ENCODE measurements around the gene LTBR.

The LTBR gene

GRCh38 chr12:6360578-6361490, 23.1 kb upstream of the LTBR start:
- no peak for DNase-seq

DNA sequence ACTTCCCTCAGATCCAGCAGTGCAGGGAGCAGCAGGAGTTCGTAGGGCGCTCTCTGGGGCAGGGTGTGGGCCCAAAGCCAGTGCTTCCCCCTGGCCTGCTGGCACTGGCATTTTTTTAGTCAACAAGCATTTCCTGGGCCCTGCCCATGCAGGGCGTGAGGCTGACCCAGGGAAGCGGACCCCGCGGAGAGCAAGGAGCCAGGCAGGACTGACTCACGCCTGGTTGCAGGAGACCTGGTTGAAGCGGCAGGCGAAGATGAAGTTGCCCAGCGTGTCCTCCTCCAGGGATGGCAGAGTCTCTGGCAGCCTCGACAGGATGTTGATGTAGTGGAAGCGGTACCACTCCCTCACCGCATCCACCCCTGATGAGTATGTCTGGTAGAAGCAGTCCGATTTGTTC, 22.1 kb upstream of the LTBR start:
- DNase-seq, result no peak

More at GRCh38 chr12:6360578-6361490, 23.1 kb upstream of the LTBR start:
- Histone ChIP-seq H3K36me3 (ENCODE audit: control insufficient read depth, insufficient read depth, low read length) (no peaks in the 10 kb centered on the region), H3K27ac (ENCODE audit: insufficient read depth, low read length, poor library complexity, severe bottlenecking) (no peak overlapping the region), H3K27me3 (replicated peaks; ENCODE audit: control insufficient read depth, insufficient read depth, low read length, poor library complexity, severe bottlenecking) (no peaks in the 10 kb centered on the region), H3K4me1 (ENCODE audit: control insufficient read depth, insufficient read depth, low read length, poor library complexity, severe bottlenecking) (peaks cover 12% of the 10 kb centered on the region), H3K4me3 (ENCODE audit: insufficient read depth, low read depth, low read length, poor library complexity, severe bottlenecking) (no peak overlapping the region), H3K9me3 (ENCODE audit: control insufficient read depth, low read length) (no peaks in the 10 kb centered on the region)

GRCh38 chr12:6362403-6362802, 21.6 kb upstream of the LTBR start:
- Histone ChIP-seq H3K27ac (ENCODE audit: insufficient read depth, low read length, poor library complexity, severe bottlenecking) (no peak overlapping the region), H3K9me3 (ENCODE audit: control insufficient read depth, low read length) (no peaks in the 10 kb centered on the region), H3K4me1 (ENCODE audit: control insufficient read depth, insufficient read depth, low read length, poor library complexity, severe bottlenecking) (peaks cover 12% of the 10 kb centered on the region), H3K27me3 (replicated peaks; ENCODE audit: control insufficient read depth, insufficient read depth, low read length, poor library complexity, severe bottlenecking) (no peaks in the 10 kb centered on the region), H3K4me3 (ENCODE audit: insufficient read depth, low read depth, low read length, poor library complexity, severe bottlenecking) (no peak overlapping the region), H3K36me3 (ENCODE audit: control insufficient read depth, insufficient read depth, low read length) (no peaks in the 10 kb centered on the region)
- no peak for DNase-seq

More for the DNA sequence above, 22.1 kb upstream of the LTBR start:
- no peak overlapping the region for H3K27ac ChIP-seq (ENCODE audit: insufficient read depth, low read length, poor library complexity, severe bottlenecking)
- no peaks in the 10 kb centered on the region for H3K27me3 ChIP-seq (replicated peaks; ENCODE audit: control insufficient read depth, insufficient read depth, low read length, poor library complexity, severe bottlenecking)
- no peak overlapping the region for H3K4me3 ChIP-seq (ENCODE audit: insufficient read depth, low read depth, low read length, poor library complexity, severe bottlenecking)
- peaks cover 12% of the 10 kb centered on the region for H3K4me1 ChIP-seq (ENCODE audit: control insufficient read depth, insufficient read depth, low read length, poor library complexity, severe bottlenecking)
- H3K36me3 ChIP-seq (ENCODE audit: control insufficient read depth, insufficient read depth, low read length), result no peaks in the 10 kb centered on the region
- no peaks in the 10 kb centered on the region for H3K9me3 ChIP-seq (ENCODE audit: control insufficient read depth, low read length)

GRCh38 chr12:6363010-6363329, 21.0 kb upstream of the LTBR start:
- peak overlapping the region; percentile 80 for H3K4me3 ChIP-seq (ENCODE audit: insufficient read depth, low read depth, low read length, poor library complexity, severe bottlenecking)
- no peaks in the 10 kb centered on the region for H3K9me3 ChIP-seq (ENCODE audit: control insufficient read depth, low read length)
- no peaks in the 10 kb centered on the region for H3K27me3 ChIP-seq (replicated peaks; ENCODE audit: control insufficient read depth, insufficient read depth, low read length, poor library complexity, severe bottlenecking)
- DNase-seq, result no peak
- H3K36me3 ChIP-seq (ENCODE audit: control insufficient read depth, insufficient read depth, low read length), result no peaks in the 10 kb centered on the region
- H3K4me1 ChIP-seq (ENCODE audit: control insufficient read depth, insufficient read depth, low read length, poor library complexity, severe bottlenecking), result peaks cover 16% of the 10 kb centered on the region
- peak overlapping the region; percentile 75 for H3K27ac ChIP-seq (ENCODE audit: insufficient read depth, low read length, poor library complexity, severe bottlenecking)

DNA sequence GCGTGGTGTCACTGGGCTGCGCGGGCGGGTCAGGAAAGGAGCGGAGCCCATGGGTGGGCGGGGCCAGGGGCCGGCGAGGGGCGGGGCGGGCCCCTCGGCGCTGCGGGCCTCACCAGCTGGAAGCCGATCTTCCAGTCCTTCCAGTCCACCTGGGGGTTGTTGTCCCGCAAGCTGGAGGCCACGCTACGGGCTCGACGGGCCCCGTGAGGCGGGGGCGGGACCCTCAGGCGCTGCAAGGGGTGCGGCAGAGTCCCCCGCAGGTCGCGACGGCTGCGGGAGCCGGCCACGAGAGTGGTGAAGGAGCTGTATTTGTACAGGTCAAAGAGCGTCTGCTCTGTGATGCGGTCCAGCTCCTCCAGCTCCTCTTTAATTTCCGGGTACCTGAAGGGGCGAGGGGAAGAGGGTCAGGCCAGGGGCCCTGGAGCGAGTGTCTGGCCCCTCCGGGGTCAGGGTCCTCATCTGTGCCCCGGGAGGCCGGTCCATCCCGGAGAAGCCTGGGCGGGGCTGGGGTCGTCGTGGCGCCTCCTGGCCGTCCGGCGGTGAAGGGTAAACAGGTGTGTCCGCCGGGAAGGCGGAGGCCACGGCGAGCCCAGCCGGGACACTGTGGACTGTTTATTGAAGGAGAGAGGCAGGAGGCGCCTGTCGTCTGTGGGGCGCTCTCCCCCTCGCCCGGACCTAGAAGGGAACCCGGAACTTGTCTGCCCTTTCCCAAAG, 20.5 kb upstream of the LTBR start:
- peak; percentile 49 to 62 (median 53) for DNase-seq
- Histone ChIP-seq H3K27ac (ENCODE audit: insufficient read depth, low read length, poor library complexity, severe bottlenecking) (peak overlapping the region; percentile 75), H3K9me3 (ENCODE audit: control insufficient read depth, low read length) (no peaks in the 10 kb centered on the region), H3K4me3 (ENCODE audit: insufficient read depth, low read depth, low read length, poor library complexity, severe bottlenecking) (peak overlapping the region; percentile 80), H3K36me3 (ENCODE audit: control insufficient read depth, insufficient read depth, low read length) (no peaks in the 10 kb centered on the region), H3K27me3 (replicated peaks; ENCODE audit: control insufficient read depth, insufficient read depth, low read length, poor library complexity, severe bottlenecking) (no peaks in the 10 kb centered on the region), H3K4me1 (ENCODE audit: control insufficient read depth, insufficient read depth, low read length, poor library complexity, severe bottlenecking) (peaks cover 16% of the 10 kb centered on the region)

GRCh38 chr12:6364044-6364374, 20.0 kb upstream of the LTBR start:
- no peak for DNase-seq
- H3K4me3 ChIP-seq (ENCODE audit: insufficient read depth, low read depth, low read length, poor library complexity, severe bottlenecking), result peak overlapping the region; percentile 80
- no peaks in the 10 kb centered on the region for H3K27me3 ChIP-seq (replicated peaks; ENCODE audit: control insufficient read depth, insufficient read depth, low read length, poor library complexity, severe bottlenecking)
- H3K27ac ChIP-seq (ENCODE audit: insufficient read depth, low read length, poor library complexity, severe bottlenecking), result peak overlapping the region; percentile 75
- no peaks in the 10 kb centered on the region for H3K36me3 ChIP-seq (ENCODE audit: control insufficient read depth, insufficient read depth, low read length)
- peaks cover 16% of the 10 kb centered on the region for H3K4me1 ChIP-seq (ENCODE audit: control insufficient read depth, insufficient read depth, low read length, poor library complexity, severe bottlenecking)
- no peaks in the 10 kb centered on the region for H3K9me3 ChIP-seq (ENCODE audit: control insufficient read depth, low read length)

DNA sequence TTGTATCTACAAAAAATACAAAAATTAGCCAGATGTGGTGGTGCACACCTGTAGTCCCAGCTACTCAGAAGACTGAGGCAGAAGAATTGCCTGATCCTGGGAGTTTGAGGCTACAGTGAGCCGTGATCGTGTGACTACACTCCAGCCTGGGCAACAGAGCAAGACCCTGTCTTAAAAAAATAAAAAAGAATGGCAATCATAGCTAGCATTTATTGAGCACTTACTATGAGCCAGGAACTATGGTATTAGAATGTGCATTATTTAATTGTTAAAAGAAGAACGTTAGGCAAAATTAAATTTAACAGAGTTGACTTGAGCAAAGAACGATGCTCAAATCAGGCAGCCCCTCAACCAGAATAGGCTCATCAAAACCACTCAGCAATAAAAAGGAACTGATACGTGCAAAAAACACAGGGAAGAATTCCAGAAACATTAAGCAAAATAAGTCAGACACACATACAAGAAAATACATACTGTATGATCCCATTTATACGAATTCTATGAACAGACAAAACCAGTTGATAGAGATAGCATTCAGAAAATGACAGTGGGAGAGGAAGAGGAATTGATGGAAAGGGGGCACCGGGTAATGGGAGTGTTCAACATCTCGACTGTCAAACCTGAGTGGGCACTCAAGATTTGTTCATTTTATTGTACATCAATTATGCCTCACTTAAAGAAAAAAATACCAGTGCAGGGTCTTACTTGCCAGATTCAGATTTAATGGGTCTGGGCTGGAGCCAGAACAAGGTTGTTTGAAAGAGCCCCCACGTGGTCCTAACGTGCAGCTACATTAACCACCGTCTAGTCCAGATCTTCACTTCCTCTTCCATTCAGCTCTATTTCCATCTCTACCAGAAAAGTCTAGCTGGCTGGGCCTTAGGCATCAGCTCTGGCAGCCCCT, 16.6 kb upstream of the LTBR start:
- H3K36me3 ChIP-seq (ENCODE audit: control insufficient read depth, insufficient read depth, low read length), result no peaks in the 10 kb centered on the region
- H3K4me1 ChIP-seq (ENCODE audit: control insufficient read depth, insufficient read depth, low read length, poor library complexity, severe bottlenecking), result peaks cover 12% of the 10 kb centered on the region
- no peaks in the 10 kb centered on the region for H3K27me3 ChIP-seq (replicated peaks; ENCODE audit: control insufficient read depth, insufficient read depth, low read length, poor library complexity, severe bottlenecking)
- H3K4me3 ChIP-seq (ENCODE audit: insufficient read depth, low read depth, low read length, poor library complexity, severe bottlenecking), result no peak overlapping the region
- no peaks in the 10 kb centered on the region for H3K9me3 ChIP-seq (ENCODE audit: control insufficient read depth, low read length)
- no peak overlapping the region for H3K27ac ChIP-seq (ENCODE audit: insufficient read depth, low read length, poor library complexity, severe bottlenecking)
- no peak for DNase-seq

DNA sequence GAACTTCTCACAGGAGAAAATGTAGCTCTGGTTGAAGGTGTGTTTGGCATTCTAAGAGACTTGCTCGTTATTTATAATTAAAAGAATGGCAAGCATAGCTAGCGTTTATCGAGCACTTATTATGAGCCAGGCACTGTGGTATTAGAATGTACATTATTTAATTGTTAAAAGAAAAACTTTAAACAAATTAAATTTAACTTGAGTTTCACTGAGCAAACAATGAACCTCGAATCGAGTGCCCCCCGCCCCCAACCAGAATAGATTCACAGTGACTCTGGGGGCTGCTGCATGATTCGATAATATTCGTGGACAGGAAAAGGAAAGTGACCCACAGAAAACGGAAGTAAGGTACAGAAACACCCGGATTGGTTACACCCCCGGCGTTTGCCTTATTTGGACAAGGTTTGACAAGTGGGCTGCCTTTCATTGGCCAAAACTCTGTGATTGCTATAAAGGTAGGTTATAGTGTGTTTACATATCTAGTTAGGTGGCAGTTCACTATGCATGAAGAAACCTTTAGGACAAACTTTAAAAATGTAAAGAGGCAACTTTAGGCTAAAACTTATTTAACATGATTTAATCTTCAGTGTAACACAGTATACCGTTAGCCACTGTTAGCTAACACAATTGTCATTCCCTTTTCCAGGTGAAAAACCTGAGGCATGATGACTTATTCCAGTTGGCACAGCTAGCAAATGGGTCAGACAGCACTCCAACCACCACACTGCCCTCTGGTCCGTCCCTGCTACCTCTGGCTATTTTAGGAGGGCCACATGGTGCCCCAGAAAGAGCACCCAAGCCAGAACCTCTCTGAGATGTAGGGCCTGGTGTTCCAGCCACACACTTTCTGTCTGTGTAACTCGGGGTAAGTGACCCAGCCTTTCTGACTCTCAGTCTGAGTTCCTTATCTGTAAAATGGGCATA, 15.7 kb upstream of the LTBR start:
- no peak overlapping the region for H3K27ac ChIP-seq (ENCODE audit: insufficient read depth, low read length, poor library complexity, severe bottlenecking)

DNA sequence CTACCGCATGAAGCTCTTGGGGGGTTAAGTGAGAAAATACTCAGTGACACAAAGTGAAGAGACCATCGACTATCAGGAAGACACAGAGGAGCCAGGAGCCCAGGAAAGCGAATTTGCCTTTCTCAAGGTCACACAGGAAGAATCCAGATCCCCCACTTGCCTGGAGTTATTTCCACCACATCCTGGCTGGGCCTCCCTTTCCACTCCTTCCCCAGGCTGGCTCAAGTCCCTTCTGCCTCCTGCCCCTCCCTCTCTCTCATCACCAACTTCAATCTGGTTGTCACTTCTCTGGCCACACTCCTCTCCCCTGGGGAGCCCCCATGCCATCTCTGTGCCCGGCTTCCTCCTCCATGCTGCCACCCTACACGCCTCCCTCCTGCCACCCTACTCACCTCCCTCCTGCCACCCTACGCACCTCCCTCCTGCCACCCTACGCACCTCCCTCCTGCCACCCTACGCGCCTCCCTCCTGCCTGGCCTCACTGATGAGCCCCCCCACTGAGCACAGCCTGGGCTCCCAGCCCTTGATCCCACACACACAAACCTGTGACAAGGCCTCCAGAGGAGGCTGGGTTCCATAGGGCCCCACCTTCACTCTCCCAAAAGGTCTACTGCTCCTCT, 14.9 kb upstream of the LTBR start:
- Histone ChIP-seq H3K4me1 (ENCODE audit: control insufficient read depth, insufficient read depth, low read length, poor library complexity, severe bottlenecking) (peaks cover 7% of the 10 kb centered on the region), H3K36me3 (ENCODE audit: control insufficient read depth, insufficient read depth, low read length) (no peaks in the 10 kb centered on the region), H3K4me3 (ENCODE audit: insufficient read depth, low read depth, low read length, poor library complexity, severe bottlenecking) (no peak overlapping the region), H3K27me3 (replicated peaks; ENCODE audit: control insufficient read depth, insufficient read depth, low read length, poor library complexity, severe bottlenecking) (no peaks in the 10 kb centered on the region), H3K9me3 (ENCODE audit: control insufficient read depth, low read length) (no peaks in the 10 kb centered on the region), H3K27ac (ENCODE audit: insufficient read depth, low read length, poor library complexity, severe bottlenecking) (no peak overlapping the region)
- no peak for DNase-seq

More for the DNA sequence above, 15.7 kb upstream of the LTBR start:
- Histone ChIP-seq H3K9me3 (ENCODE audit: control insufficient read depth, low read length) (no peaks in the 10 kb centered on the region), H3K36me3 (ENCODE audit: control insufficient read depth, insufficient read depth, low read length) (no peaks in the 10 kb centered on the region), H3K4me3 (ENCODE audit: insufficient read depth, low read depth, low read length, poor library complexity, severe bottlenecking) (no peak overlapping the region), H3K4me1 (ENCODE audit: control insufficient read depth, insufficient read depth, low read length, poor library complexity, severe bottlenecking) (peaks cover 12% of the 10 kb centered on the region), H3K27me3 (replicated peaks; ENCODE audit: control insufficient read depth, insufficient read depth, low read length, poor library complexity, severe bottlenecking) (no peaks in the 10 kb centered on the region)
- no peak for DNase-seq

Measured in effector memory CD4-positive, alpha-beta T cell (primary cell).